B cell (primary cell): ENCODE results near the gene THAP4. TPM values are rescaled to one million over a fixed set of nuclear protein-coding genes. Genes with fewer than 3 reads are reported as not detected.

Experiments
- ATAC-seq: fragments of 200-7000 bp; cut with Tn5 transposase; one replicate; pipeline ENCODE4 v1.10.0; 2021; ENCODE audit warnings: low read depth, mild to moderate bottlenecking, moderate number of reproducible peaks, moderate library complexity
- CTCF ChIA-PET: fragments of 350-600 bp; sonication (Branson Sonifier 250); formaldehyde crosslinking; loops from one replicate; lab custom pipeline; 2021; ENCODE audit warnings: antibody characterized with exemption, inconsistent platforms; lab: Charles Lee
- POLR2A ChIA-PET: fragments of 350-600 bp; sonication (Branson Sonifier 250); formaldehyde crosslinking; loops from one replicate; lab custom pipeline; 2021; ENCODE audit warnings: antibody characterized with exemption; lab: Charles Lee
- DNase-seq: peaks from one replicate; pipeline ENCODE4 v3.0.0; 2013
- H2AFZ ChIP-seq: 2 replicates; pipeline ENCODE4 v1.6.1; 2012; ENCODE audit warnings: mild to moderate bottlenecking, low read depth, low read length; ENCODE audit not compliant: insufficient read depth, poor library complexity, severe bottlenecking
- H3K27ac ChIP-seq, 2 donors: 1 replicate in 1 of 2; 2 replicates in 1 of 2; pipeline ENCODE4 v1.5.1; 2012 to 2013; ENCODE audit warnings: low read length in 2 of 2, mild to moderate bottlenecking in 2 of 2, moderate library complexity in 1 of 2
- H3K27me3 ChIP-seq, 4 experiments: fragments of 200-600 bp in 1 of 4; sonication (generic) in 1 of 4; replicated peaks in 1 of 4; 1 replicate in 2 of 4; 2 replicates in 2 of 4; pipeline versions ENCODE4 v1.6.1 to v1.7.0; 2013 to 2016; ENCODE audit warnings: low read length in 3 of 4, mild to moderate bottlenecking in 2 of 4, mixed read lengths in 1 of 4, moderate library complexity in 1 of 4; ENCODE audit not compliant: insufficient read depth in 4 of 4, control insufficient read depth in 3 of 4; ENCODE audit errors: control extremely low read depth in 1 of 4
- H3K36me3 ChIP-seq, 2 experiments: replicated peaks in 1 of 2; 1 replicate in 1 of 2; 2 replicates in 1 of 2; pipeline versions ENCODE4 v1.6.1 to v1.7.1; 2013; ENCODE audit warnings: low read length in 1 of 2; ENCODE audit not compliant: insufficient read depth in 2 of 2, control insufficient read depth in 1 of 2; ENCODE audit errors: control extremely low read depth in 1 of 2, extremely low read depth in 1 of 2
- H3K4me1 ChIP-seq, 2 donors: fragments of 200-600 bp in 1 of 2; sonication (generic) in 1 of 2; 1 replicate in 1 of 2; 2 replicates in 1 of 2; pipeline versions ENCODE4 v1.5.1 to v1.6.1; 2013 to 2017; ENCODE audit warnings: low read length in 2 of 2; ENCODE audit not compliant: control insufficient read depth in 2 of 2, insufficient read depth in 2 of 2
- H3K4me2 ChIP-seq: replicated peaks from 2 replicates; pipeline ENCODE3; 2012; ENCODE audit warnings: mild to moderate bottlenecking, low read depth, low read length; ENCODE audit not compliant: poor library complexity, severe bottlenecking
- H3K4me3 ChIP-seq, 5 experiments: fragments of 200-600 bp in 1 of 5; sonication (generic) in 1 of 5; 1 replicate in 3 of 5; 2 replicates in 2 of 5; pipeline versions ENCODE4 v1.5.1 to v1.7.0; 2011 to 2016; ENCODE audit warnings: low read length in 4 of 5, mild to moderate bottlenecking in 4 of 5, low read depth in 2 of 5, control low read depth in 1 of 5, moderate library complexity in 1 of 5; ENCODE audit not compliant: insufficient read depth in 1 of 5; ENCODE audit errors: control extremely low read depth in 1 of 5, extremely low read depth in 1 of 5
- H3K79me2 ChIP-seq: fragments of 200-600 bp; sonication (generic); one replicate; pipeline ENCODE4 v1.6.0; 2016; ENCODE audit warnings: low read length; ENCODE audit not compliant: control insufficient read depth, insufficient read depth
- H3K9ac ChIP-seq: fragments of 200-600 bp; sonication (generic); 2 replicates; pipeline ENCODE4 v1.6.1; 2017; ENCODE audit warnings: mild to moderate bottlenecking, low read length, moderate library complexity
- H3K9me3 ChIP-seq, 3 donors: one replicate each; pipeline versions ENCODE4 v1.6.1 to v1.7.1; 2013; ENCODE audit warnings: low read length in 2 of 3; ENCODE audit not compliant: control insufficient read depth in 2 of 3, insufficient read depth in 1 of 3; ENCODE audit errors: control extremely low read depth in 1 of 3
- H4K20me1 ChIP-seq: 2 replicates; pipeline ENCODE4 v1.6.0; 2012; ENCODE audit warnings: mild to moderate bottlenecking, low read length; ENCODE audit not compliant: insufficient read depth, control insufficient read depth, poor library complexity, severe bottlenecking
- H3K27ac Mint-ChIP-seq: one replicate; pipeline ENCODE4 v1.8.0; 2021; ENCODE audit warnings: mixed read lengths
- H3K27me3 Mint-ChIP-seq: one replicate; pipeline ENCODE4 v1.8.0; 2021; ENCODE audit warnings: mixed read lengths
- H3K4me1 Mint-ChIP-seq: one replicate; pipeline ENCODE4 v1.8.0; 2021; ENCODE audit warnings: mixed read lengths
- H3K4me3 Mint-ChIP-seq: one replicate; pipeline ENCODE4 v1.8.0; 2021; ENCODE audit warnings: mixed read lengths
- H3K9me3 Mint-ChIP-seq: one replicate; pipeline ENCODE4 v1.8.0; 2022; ENCODE audit warnings: mixed read lengths; ENCODE audit not compliant: insufficient read depth
- EZH2 ChIP-seq: IDR thresholded peaks from 2 replicates; pipeline ENCODE4 v1.6.1; 2012; ENCODE audit warnings: borderline replicate concordance, low read depth, mild to moderate bottlenecking, moderate library complexity, low read length; ENCODE audit not compliant: insufficient read depth, poor library complexity, severe bottlenecking
- WGBS: methylation state at CpG from one replicate; pipeline ENCODE4 v1.1.5; 2013; ENCODE audit warnings: missing lambda C conversion rate; ENCODE audit not compliant: insufficient coverage; 5-methylcytosine and 5-hydroxymethylcytosine counted together
- intact Hi-C: fragments of 100-400 bp; cut with micrococcal nuclease; formaldehyde crosslinking; loops from one replicate; pipeline ENCODE4 v1.10.0; 2022
- polyA plus RNA-seq: library from polyadenylated mRNA; depleted of rRNA; stranded (reverse); fragments of >200 nt; gene quantifications from 2 replicates; pipeline ENCODE4 v1.2.3, GENCODE V29; 2012
- total RNA-seq, 2 donors: library from RNA; stranded (reverse); fragments of 120-200 nt in 1 of 2; gene quantifications; 1 replicate in 1 of 2; 2 replicates in 1 of 2; pipeline versions ENCODE4 v1.2.3 to v1.2.4, GENCODE V29; 2013 to 2022
- TF ChIP-seq, protein P1 (sequence below): fragments of 200-600 bp; IDR thresholded peaks from one replicate; pipeline ENCODE4 v1.8.0; 2022; ENCODE audit warnings: antibody characterized with exemption, mild to moderate bottlenecking

Gene THAP4
- total and polyA plus RNA-seq, 2 donors (not counting 1 experiment from before 2014, with no cell fraction given) = 26.5 to 41.0 TPM

DNA sequence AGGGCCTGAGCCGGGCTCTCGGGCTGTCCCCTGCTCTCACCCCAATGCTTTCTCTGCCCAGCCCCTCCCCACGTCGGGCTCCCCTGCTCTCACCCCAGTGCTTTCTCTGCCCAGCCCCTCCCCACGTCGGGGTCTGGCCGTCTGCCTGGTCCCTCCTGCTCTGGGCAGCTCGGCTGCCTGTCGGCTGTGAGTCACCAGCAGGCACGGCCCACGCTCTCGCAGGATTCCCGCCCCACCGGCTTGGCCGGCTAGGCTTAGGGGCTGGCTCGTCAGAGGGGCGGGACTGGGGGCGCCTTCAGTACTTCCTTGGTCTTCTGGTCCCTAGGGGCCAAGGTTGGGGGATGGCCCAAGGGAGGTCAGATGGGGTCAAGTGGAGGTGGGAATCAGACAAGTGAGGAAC, 75.1 kb downstream of the THAP4 start:
- Histone ChIP-seq H3K79me2 (no peaks in the 10 kb centered on the region), H3K36me3 (no peaks in the 10 kb centered on the region), H4K20me1 (no peaks in the 10 kb centered on the region), H3K27me3 (peaks cover 0 to 26% (median 16%) of the 10 kb centered on the region in 4 experiments), H2AFZ (no peak overlapping the region), H3K4me1 (peaks cover 0 to 11% of the 10 kb centered on the region in 2 donors), H3K9ac (no peak overlapping the region), H3K27ac (no peak overlapping the region), H3K4me2 (no peak overlapping the region), H3K9me3 (peaks cover 2 to 5% (median 3%) of the 10 kb centered on the region in 3 donors), H3K4me3 (no peak overlapping the region)
- no peak for ATAC-seq
- H3K4me3 Mint-ChIP-seq = no peak overlapping the region
- TF ChIP-seq EZH2 = no peak
- TF ChIP-seq, protein P1, sequence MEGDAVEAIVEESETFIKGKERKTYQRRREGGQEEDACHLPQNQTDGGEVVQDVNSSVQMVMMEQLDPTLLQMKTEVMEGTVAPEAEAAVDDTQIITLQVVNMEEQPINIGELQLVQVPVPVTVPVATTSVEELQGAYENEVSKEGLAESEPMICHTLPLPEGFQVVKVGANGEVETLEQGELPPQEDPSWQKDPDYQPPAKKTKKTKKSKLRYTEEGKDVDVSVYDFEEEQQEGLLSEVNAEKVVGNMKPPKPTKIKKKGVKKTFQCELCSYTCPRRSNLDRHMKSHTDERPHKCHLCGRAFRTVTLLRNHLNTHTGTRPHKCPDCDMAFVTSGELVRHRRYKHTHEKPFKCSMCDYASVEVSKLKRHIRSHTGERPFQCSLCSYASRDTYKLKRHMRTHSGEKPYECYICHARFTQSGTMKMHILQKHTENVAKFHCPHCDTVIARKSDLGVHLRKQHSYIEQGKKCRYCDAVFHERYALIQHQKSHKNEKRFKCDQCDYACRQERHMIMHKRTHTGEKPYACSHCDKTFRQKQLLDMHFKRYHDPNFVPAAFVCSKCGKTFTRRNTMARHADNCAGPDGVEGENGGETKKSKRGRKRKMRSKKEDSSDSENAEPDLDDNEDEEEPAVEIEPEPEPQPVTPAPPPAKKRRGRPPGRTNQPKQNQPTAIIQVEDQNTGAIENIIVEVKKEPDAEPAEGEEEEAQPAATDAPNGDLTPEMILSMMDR = no peak
- 81% methylated on average over 18 of the region's 18 CpGs for WGBS
- POLR2A ChIA-PET = no interaction called here
- H3K27ac Mint-ChIP-seq = no peak overlapping the region
- peaks cover 24% of the 10 kb centered on the region for H3K27me3 Mint-ChIP-seq
- peaks cover 10% of the 10 kb centered on the region for H3K4me1 Mint-ChIP-seq
- CTCF ChIA-PET = no interaction called here
- H3K9me3 Mint-ChIP-seq = peaks cover 9% of the 10 kb centered on the region
- no peak for DNase-seq
- intact Hi-C loops = no loop called here

DNA sequence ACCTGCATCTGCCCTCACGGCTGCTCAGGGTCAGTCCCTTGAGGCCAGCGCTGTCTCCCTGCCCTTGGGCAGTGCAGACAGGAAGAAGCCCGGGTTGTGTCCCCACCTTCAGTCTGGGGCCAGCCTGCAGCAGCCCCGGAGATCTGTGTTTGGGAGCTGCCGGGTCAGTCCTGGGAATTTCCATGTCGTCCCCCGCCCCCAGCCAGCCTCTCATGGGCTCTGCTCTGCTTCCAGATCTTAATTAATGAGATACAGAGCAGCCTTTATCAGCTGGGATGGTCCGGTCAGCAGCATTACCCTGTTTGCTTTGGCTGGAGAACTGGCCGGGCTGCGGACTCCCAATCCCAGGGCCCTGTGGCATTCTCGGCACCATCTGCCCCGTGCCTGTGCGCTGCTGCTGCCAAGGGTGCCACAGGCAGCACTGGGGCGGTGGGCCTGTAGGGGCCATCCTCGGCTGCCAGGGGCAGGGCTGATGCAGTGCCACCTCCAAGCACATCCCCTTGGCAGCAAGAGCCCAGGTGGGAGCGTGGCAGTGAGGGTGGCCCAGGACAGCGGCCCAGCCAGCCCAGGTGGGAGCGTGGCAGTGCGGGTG, 76.0 kb downstream of the THAP4 start:
- POLR2A ChIA-PET = no interaction called here
- H3K27ac Mint-ChIP-seq = no peak overlapping the region
- Histone ChIP-seq H3K36me3 (no peaks in the 10 kb centered on the region), H2AFZ (no peak overlapping the region), H3K4me3 (no peak overlapping the region), H3K4me2 (no peak overlapping the region), H3K27me3 (peaks cover 0 to 26% (median 16%) of the 10 kb centered on the region in 4 experiments), H3K9me3 (peaks cover 4 to 11% (median 8%) of the 10 kb centered on the region in 3 donors), H3K27ac (no peak overlapping the region), H4K20me1 (no peaks in the 10 kb centered on the region), H3K79me2 (no peaks in the 10 kb centered on the region), H3K9ac (no peak overlapping the region), H3K4me1 (peaks cover 0 to 11% of the 10 kb centered on the region in 2 donors)
- 89% methylated on average over 16 of the region's 19 CpGs for WGBS
- TF ChIP-seq, protein P1 = no peak
- TF ChIP-seq EZH2 = no peak
- H3K4me1 Mint-ChIP-seq = peaks cover 10% of the 10 kb centered on the region
- H3K27me3 Mint-ChIP-seq = peaks cover 30% of the 10 kb centered on the region
- ATAC-seq (no peak), DNase-seq (no peak)
- H3K9me3 Mint-ChIP-seq = peaks cover 12% of the 10 kb centered on the region
- intact Hi-C loops = no loop called here
- CTCF ChIA-PET = no interaction called here
- H3K4me3 Mint-ChIP-seq = no peak overlapping the region
